Muscle layer of duodenum (tissue), 2 donors: Measurements from ENCODE around the gene CREB3L1.

Source experiments
- H3K27ac ChIP-seq: one replicate; pipeline ENCODE4 v1.7.0; 2013; ENCODE audit warnings: mild to moderate bottlenecking, low read length
- H3K27me3 ChIP-seq: one replicate; pipeline ENCODE4 v1.7.0; 2013; ENCODE audit warnings: low read depth, mild to moderate bottlenecking, control low read depth, low read length
- H3K36me3 ChIP-seq, 2 donors: one replicate each; pipeline ENCODE4 v1.7.0; 2013; ENCODE audit warnings: low read length in 2 of 2, control low read depth in 1 of 2, mild to moderate bottlenecking in 1 of 2; ENCODE audit not compliant: insufficient read depth in 2 of 2, control insufficient read depth in 1 of 2
- H3K4me1 ChIP-seq, 2 donors: one replicate each; pipeline ENCODE4 v1.7.0; 2013; ENCODE audit warnings: low read length in 2 of 2, mild to moderate bottlenecking in 2 of 2, control low read depth in 1 of 2, moderate library complexity in 1 of 2; ENCODE audit not compliant: insufficient read depth in 2 of 2, control insufficient read depth in 1 of 2
- H3K4me3 ChIP-seq, 2 donors: one replicate each; pipeline ENCODE4 v1.7.0; 2013; ENCODE audit warnings: low read length in 2 of 2, low read depth in 1 of 2, mild to moderate bottlenecking in 1 of 2
- H3K9me3 ChIP-seq, 2 donors: one replicate each; pipeline ENCODE4 v1.7.0; 2013; ENCODE audit warnings: low read length in 2 of 2, control low read depth in 1 of 2, mild to moderate bottlenecking in 1 of 2; ENCODE audit not compliant: control insufficient read depth in 1 of 2
- donor health status: healthy.

The CREB3L1 gene

DNA sequence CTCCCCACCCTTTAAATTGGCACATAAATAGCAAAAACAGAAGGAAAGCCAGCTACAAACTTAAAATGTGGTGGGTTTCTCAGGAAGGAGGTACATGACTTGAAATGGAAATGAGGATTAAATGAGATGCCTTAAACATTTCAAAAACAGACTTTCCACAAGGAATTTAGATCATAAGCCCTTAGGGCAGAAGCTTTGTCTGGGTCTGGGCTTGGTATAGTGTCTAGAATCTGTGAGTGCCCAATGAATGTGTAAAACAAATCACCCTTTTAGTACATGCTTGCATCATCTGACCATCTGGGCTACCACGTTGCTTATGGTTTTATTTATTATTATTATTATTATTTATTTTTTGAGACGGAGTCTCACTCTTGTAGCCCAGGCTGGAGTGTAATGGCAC is 37.1 kb upstream of the CREB3L1 start:
- no peak overlapping the region for H3K27ac ChIP-seq
- H3K4me1 ChIP-seq, result peaks cover 5 to 24% of the 10 kb centered on the region in 2 donors
- H3K9me3 ChIP-seq, result no peaks in the 10 kb centered on the region
- no peaks in the 10 kb centered on the region for H3K27me3 ChIP-seq
- H3K4me3 ChIP-seq, result no peak overlapping the region
- H3K36me3 ChIP-seq, result no peaks in the 10 kb centered on the region

DNA sequence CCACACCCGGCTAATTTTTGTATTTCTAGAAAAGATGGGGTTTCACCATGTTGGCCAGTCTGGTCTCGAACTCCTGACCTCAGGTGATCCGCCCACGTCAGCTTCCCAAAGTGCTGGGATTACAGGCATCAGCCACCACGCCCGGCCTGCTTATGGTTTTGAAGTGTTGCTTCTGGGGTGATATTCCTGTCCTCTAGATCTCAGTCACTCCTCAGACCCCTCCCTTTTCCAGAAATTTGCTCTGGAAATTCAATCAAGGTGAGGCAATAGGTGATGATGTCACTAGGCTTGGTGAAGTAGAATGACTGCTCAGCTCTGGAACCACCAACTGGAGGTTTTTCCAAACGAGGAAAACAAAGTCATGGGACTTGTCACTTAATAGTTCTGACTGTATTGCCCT is 36.6 kb upstream of the CREB3L1 start:
- H3K27ac ChIP-seq, result no peak overlapping the region
- H3K27me3 ChIP-seq, result no peaks in the 10 kb centered on the region
- H3K4me3 ChIP-seq, result no peak overlapping the region
- no peaks in the 10 kb centered on the region for H3K9me3 ChIP-seq
- H3K36me3 ChIP-seq, result no peaks in the 10 kb centered on the region
- H3K4me1 ChIP-seq, result peaks cover 5 to 24% of the 10 kb centered on the region in 2 donors

DNA sequence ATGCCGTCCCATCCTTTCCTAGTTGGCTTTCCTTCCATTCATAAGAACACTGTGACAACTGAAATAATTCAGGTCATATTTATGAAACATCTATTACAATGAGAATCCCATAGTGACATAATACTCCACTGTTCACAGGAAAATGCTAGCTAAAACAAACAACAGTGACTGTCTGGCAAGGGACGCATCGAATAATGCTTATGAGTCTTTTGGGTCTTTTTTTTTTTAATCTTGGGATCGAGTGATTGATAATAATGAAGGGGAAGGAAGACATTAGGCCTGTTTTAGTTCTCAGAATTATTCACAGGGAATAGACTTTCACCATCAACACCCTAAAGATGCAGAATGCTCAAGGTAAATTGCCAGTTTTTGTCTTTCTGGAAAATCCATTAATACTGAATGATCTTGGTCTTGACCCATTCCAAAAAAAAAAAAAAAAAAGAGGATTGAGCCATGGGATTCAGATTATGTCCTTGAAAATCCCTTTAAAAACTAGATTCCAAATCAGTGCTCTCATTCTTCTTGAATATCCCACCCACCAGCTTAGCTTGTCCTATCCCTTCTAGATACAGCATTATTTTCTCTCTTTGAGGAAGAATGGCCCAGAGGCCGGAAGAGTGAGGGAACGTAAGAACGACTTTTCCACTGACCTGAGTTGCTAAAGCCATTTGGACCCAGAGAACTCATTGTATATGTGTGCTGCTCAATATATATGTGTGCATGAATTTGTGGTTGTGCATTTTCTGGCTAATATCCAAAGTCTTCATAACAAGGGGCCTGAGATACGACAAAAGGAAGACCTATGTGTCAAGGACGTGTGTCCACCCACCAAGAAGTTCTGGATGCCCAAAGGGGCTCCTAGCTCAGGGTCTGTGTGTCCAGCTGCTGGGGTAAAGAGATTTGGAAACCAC is 35.2 kb upstream of the CREB3L1 start:
- Histone ChIP-seq H3K27me3 (no peaks in the 10 kb centered on the region), H3K4me1 (peaks cover 5 to 22% of the 10 kb centered on the region in 2 donors), H3K27ac (peak overlapping the region; percentile 87), H3K36me3 (no peaks in the 10 kb centered on the region), H3K4me3 (peak overlapping the region; percentile 61 to 78), H3K9me3 (no peaks in the 10 kb centered on the region)

DNA sequence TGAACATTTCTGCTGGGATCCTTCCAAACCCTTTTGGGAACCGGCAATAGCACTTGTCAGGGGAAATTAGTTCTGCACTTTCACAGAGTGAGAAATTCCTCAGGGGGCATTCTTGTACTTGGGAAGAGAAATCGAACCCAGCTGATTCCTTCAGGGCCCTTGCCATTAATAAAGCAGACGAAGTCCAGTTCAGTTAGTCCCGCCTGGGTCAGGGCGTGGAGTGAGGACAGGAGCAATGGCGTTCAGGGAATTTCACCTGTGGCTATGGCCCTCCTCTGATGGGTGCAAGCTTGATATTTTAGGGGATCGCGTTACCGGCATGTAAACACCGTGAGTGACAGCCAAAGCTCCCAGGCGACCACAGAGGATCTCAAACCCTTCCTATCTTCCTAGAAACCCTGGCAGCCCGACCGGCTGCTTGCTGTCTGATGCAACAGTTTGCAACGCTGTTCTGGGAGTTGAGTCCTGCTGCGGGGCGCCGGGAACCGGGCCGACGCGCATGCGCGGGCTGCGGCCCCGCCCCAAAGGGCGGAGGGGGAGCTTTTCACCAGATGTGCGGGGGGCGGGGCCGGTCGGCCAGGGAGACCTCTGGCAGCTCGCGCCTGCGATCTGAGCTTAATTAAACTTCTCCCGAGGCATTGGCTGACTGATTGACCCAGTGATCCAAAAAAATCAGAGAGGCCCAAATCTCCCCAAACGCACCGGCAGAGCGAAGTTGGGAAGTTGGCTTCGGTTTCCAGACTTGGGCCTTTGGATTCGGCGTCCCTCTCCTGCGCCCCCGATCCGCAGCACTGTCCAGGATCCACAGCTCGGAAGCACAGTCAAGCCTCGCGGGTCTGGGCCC is 34.3 kb upstream of the CREB3L1 start:
- Histone ChIP-seq H3K4me3 (peak overlapping the region; percentile 61 to 78), H3K36me3 (no peaks in the 10 kb centered on the region), H3K4me1 (peaks cover 5 to 17% of the 10 kb centered on the region in 2 donors), H3K27ac (peak overlapping the region; percentile 87), H3K9me3 (no peaks in the 10 kb centered on the region), H3K27me3 (no peaks in the 10 kb centered on the region)

DNA sequence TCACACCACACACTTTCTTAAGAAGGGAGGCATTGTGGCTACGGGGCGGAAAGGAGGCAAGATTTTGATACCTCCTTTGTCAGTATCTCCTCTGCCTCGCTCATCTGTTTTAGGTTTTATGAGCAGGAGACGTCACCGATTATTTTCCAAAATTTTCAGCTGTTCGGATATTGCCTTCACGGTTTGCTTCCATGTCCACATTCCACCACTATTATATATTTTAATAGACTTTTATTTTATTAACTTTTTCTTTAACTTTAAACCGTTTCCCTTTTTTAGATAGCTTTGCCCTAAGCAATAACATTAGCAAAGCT is 33.7 kb upstream of the CREB3L1 start:
- H3K27ac ChIP-seq, result peak overlapping the region; percentile 87
- peak overlapping the region; percentile 61 to 78 for H3K4me3 ChIP-seq
- H3K36me3 ChIP-seq, result no peaks in the 10 kb centered on the region
- peaks cover 2 to 13% of the 10 kb centered on the region in 2 donors for H3K4me1 ChIP-seq
- no peaks in the 10 kb centered on the region for H3K9me3 ChIP-seq
- H3K27me3 ChIP-seq, result no peaks in the 10 kb centered on the region

DNA sequence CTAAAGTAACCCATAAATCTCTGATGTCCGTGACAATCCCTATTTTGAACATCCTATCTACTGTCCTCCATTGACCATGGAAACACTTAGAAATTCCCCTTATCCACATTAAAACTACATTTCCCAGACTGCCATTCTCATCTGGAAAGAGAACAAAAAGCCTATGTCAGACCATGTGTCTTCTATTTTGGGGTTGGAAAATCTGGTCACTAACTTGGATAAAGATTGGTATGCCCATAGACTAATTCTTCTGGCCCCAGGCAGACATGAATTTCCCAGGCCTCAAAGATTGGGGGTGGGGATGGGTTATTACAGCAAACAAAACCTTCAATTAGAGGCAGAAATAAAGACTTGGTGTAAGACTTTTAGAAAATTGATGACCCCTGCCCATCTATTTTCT is 30.9 kb upstream of the CREB3L1 start:
- Histone ChIP-seq H3K27ac (no peak overlapping the region), H3K4me1 (peaks cover 0 to 4% of the 10 kb centered on the region in 2 donors), H3K4me3 (no peak overlapping the region), H3K9me3 (no peaks in the 10 kb centered on the region), H3K36me3 (no peaks in the 10 kb centered on the region), H3K27me3 (no peaks in the 10 kb centered on the region)

DNA sequence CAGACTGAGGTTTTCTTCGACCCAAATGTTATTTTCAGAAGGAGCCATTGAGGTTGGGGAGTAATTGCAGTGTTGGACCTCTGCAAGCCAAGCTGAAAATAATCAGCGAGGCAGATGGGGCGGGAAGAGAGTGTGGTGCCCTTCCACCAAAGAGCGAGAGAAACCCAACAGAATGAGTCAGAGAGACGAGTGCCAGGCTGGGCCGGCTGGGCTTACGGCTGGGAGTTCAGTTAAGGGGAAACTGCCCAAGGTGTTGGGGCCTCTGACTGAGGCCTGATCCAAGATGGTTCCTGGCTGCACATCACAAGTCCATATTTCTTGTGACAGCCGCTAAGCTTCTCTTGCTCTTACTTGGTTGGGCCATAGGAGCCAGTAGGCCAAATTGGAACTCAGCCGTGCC is 30.4 kb upstream of the CREB3L1 start:
- no peaks in the 10 kb centered on the region for H3K9me3 ChIP-seq
- H3K27ac ChIP-seq, result no peak overlapping the region
- H3K27me3 ChIP-seq, result no peaks in the 10 kb centered on the region
- H3K36me3 ChIP-seq, result no peaks in the 10 kb centered on the region
- H3K4me1 ChIP-seq, result peaks cover 0 to 4% of the 10 kb centered on the region in 2 donors
- H3K4me3 ChIP-seq, result no peak overlapping the region

DNA sequence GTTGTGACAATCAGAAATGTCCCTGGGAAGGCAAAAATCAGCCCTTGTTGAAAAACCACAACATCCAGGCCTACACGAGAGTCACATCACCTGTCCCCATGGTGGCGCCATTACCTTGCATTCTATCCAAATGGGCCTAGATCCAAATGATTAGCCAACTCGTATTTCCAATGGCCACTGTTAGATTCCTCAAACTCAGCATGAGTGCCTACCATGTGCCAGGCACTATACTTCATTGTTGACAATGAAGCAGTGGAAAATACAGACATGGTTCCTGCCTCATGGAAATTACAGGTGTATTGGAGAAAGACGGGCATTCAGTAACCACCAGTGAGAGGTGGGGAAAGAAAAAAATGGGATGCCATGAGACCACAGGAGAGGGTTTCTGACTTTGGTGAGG is 29.8 kb upstream of the CREB3L1 start:
- Histone ChIP-seq H3K4me3 (no peak overlapping the region), H3K36me3 (no peaks in the 10 kb centered on the region), H3K27me3 (no peaks in the 10 kb centered on the region), H3K9me3 (no peaks in the 10 kb centered on the region), H3K4me1 (peaks cover 0 to 4% of the 10 kb centered on the region in 2 donors), H3K27ac (no peak overlapping the region)

DNA sequence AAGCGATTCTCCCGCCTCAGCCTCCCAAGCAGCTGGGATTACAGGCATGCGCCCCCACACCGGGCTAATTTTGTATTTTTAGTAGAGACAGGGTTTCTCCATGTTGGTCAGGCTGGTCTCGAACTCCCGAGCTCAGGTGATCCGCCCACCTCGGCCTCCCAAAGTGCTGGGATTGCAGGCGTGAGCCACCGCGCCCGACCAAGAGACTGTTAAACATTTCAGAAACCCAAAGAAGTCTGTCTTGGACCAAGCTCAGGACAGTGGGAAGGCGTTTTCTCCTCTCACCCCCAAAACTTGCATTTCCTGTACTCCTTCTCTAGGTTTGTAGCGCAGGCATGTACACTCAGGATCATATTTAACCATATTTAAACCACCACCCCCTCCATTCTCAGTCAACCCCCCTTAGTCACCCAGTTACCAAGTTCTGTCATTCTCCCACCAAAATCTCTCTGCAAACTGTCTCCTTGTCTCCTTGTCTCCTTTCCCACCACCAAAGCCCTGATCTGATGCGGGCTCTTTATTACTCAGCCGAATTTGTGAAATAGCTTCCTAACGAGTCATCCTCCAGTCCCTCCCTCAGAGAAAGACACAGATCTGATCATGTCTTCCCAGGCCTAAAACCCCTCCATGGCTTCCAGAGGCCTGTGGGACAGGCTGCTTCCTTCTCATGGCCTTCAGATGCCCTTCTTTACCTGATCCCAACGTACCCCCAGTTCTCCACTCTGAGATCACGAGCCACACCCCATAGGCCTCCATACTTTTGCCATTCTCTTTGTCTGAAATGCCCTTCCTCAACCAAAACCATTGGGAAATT is 29.0 kb upstream of the CREB3L1 start:
- Histone ChIP-seq H3K4me3 (no peak overlapping the region), H3K4me1 (no peaks in the 10 kb centered on the region), H3K27ac (no peak overlapping the region), H3K27me3 (no peaks in the 10 kb centered on the region), H3K36me3 (no peaks in the 10 kb centered on the region), H3K9me3 (no peaks in the 10 kb centered on the region)

DNA sequence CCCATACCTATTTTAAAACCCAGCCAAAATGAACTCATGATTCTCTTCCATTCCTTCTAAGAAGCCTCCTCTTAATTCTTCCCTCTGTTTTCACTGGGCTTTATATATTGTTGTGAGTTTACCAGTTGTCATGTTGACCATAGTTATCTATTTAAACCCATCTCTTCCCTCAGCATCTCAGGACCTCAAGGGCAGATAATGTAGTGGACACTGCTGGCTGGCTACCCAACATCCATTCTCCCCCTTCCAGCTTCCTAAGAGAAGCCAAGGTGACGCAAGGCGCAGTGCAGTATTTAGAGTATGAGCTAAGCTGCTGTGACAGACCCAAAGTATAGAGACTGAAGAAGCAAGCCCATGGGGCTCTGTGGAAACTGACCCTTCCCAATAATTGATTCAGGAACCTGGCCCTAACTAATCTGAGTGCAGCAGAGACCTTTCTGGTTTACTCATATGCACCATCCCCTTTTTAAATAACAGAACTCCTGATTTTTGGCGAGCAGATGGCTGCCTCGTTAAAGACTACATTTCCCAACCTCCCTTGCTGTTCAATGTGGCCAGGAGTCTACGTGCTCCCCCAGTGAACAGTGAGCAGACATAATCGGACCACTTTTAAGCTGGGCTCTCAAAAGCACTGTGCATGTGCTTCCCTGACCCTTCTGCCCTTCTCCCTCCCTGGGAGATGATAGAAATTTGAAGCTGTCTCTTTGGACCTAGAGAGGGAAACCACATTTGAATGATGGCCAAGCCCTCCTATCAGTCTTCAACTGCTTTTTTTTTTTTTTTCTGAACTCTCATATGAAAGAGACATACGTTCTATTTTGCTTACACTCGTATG is 28.1 kb upstream of the CREB3L1 start:
- Histone ChIP-seq H3K27ac (no peak overlapping the region), H3K9me3 (no peaks in the 10 kb centered on the region), H3K4me1 (no peaks in the 10 kb centered on the region), H3K4me3 (no peak overlapping the region), H3K27me3 (no peaks in the 10 kb centered on the region), H3K36me3 (no peaks in the 10 kb centered on the region)
